ENCODE results near the gene OVCA2.

Gene OVCA2

DNA sequence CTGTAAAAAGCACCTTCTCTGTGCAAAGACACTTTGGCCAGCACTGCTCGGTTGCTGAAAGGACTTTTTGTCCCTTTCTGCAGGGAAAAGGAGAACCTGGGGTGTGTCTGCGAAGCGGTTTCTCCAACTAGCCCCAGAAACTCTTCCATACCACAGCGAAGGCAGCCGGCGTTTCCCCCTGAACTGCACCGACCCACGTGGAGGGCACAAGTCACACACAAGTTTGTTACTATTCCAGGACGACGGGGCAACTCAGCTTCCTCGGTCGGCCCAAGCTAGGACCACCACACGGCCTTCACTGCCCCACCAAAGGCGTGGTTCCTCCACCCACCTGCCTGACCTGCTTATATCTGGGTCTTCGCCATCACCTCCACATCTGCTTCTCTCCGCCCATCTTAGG, 18.6 kb upstream of the OVCA2 start:
- Histone ChIP-seq H3K4me3 (IDR thresholded peaks at IDR 0.05; ENCODE audit: insufficient read depth, low read depth, low read length) (no peak overlapping the region), H3K36me3 (ENCODE audit: insufficient read depth) (no peaks in the 10 kb centered on the region), H3K79me2 (ENCODE audit: insufficient read depth, low read depth) (no peaks in the 10 kb centered on the region), H3K4me2 (no peak overlapping the region), H4K20me1 (ENCODE audit: insufficient read depth) (no peaks in the 10 kb centered on the region), H2AFZ (ENCODE audit: low read depth) (no peak overlapping the region), H3K9ac (no peak overlapping the region), H3K4me1 (ENCODE audit: low read depth, poor library complexity, severe bottlenecking) (peaks cover 3% of the 10 kb centered on the region), H3K27ac (no peak overlapping the region), H3K27me3 (ENCODE audit: insufficient read depth, low read depth) (peaks cover 37% of the 10 kb centered on the region; the same call in 1 of the 2 replicates)
- TF ChIP-seq, protein P1, sequence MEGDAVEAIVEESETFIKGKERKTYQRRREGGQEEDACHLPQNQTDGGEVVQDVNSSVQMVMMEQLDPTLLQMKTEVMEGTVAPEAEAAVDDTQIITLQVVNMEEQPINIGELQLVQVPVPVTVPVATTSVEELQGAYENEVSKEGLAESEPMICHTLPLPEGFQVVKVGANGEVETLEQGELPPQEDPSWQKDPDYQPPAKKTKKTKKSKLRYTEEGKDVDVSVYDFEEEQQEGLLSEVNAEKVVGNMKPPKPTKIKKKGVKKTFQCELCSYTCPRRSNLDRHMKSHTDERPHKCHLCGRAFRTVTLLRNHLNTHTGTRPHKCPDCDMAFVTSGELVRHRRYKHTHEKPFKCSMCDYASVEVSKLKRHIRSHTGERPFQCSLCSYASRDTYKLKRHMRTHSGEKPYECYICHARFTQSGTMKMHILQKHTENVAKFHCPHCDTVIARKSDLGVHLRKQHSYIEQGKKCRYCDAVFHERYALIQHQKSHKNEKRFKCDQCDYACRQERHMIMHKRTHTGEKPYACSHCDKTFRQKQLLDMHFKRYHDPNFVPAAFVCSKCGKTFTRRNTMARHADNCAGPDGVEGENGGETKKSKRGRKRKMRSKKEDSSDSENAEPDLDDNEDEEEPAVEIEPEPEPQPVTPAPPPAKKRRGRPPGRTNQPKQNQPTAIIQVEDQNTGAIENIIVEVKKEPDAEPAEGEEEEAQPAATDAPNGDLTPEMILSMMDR (conservative IDR thresholded peaks at IDR 0.05; ENCODE audit: low read depth, low read length): no peak

DNA sequence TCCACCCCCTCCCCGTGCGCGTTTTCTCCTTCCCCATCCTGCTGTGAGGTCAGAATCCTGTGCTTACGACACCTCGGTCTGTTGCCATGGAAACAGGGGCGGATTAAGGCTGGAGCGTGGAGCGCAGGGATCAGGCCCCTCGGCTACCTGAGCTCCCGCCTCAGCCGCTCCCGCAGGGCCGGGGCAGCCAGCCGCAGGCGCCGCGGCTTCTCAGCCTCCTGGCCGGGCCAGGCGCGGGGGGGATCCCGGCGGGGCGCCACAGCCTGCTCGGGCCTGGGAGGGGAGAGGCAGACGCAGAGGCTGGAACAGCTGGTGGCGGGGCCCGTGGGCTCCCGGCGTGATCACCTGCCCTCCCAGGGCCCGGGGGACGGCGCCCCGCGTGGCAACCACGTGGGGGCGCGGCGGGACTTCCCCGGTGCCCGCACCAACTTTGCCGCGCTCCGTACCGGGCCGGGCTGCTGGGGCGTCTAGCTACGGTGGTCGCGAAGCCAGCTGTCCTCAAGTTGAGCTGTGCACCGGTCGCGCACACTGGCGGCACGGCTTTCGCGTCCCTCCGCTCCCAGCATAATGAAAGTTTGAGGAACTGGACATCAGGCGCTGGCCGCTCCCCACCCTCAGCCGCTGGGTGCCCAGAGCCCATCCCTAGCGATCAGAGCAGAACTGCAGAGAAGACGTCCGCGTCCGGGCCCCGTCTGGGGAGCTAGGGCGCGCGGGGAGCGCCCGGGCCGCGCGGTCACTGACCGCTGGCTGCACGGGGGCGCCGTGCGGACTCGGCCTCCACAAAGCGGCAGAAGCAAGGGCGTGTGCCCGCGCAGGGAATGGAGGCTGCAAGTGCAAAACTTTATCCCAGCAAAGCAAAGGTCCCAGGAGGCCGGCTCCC, 17.9 kb upstream of the OVCA2 start:
- Histone ChIP-seq H4K20me1 (ENCODE audit: insufficient read depth) (no peaks in the 10 kb centered on the region), H3K27me3 (ENCODE audit: insufficient read depth, low read depth) (peaks cover 35% of the 10 kb centered on the region; the same call in 1 of the 2 replicates), H3K9ac (no peak overlapping the region), H3K4me3 (IDR thresholded peaks at IDR 0.05; ENCODE audit: insufficient read depth, low read depth, low read length) (no peak overlapping the region), H3K36me3 (ENCODE audit: insufficient read depth) (no peaks in the 10 kb centered on the region), H2AFZ (ENCODE audit: low read depth) (no peak overlapping the region), H3K4me1 (ENCODE audit: low read depth, poor library complexity, severe bottlenecking) (no peaks in the 10 kb centered on the region), H3K4me2 (no peak overlapping the region), H3K27ac (no peak overlapping the region), H3K79me2 (ENCODE audit: insufficient read depth, low read depth) (no peaks in the 10 kb centered on the region)
- TF ChIP-seq, protein P1 (conservative IDR thresholded peaks at IDR 0.05; ENCODE audit: low read depth, low read length): no peak

DNA sequence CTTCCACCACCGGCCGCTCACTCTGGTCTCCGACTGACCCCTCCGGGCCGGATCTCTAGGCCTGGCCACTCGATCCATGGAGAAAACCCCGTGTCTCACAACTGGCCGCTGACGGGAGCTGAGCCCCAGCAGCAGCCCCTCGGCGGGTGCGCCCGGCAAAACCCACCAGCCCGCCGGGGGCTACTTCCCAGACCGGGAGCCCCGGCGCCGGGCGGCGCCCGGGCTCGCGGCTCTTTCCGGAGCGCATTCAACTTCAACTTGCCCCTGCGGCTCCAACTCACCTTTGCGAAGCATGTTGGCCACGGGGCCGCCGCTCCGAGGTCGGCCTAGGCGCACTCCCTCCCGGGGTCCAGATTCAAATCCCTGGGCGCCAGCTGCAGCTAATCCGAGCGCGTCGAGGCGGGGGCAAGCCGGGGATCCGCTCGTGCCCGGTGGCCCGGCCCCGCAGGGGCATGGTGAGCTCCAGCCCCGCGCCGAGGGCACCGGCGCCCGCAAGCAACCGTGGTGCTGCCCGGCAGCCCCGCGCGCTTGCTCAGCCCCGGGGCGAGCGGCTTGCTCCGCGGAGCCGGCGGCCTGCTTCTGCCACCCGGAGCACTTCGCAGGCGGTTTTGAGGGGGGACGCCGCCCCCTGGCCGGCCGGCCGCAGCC, 17.1 kb upstream of the OVCA2 start:
- H3K4me2 ChIP-seq: no peak overlapping the region
- H2AFZ ChIP-seq (ENCODE audit: low read depth): no peak overlapping the region; the same call in 1 of the 2 replicates
- no peaks in the 10 kb centered on the region for H3K36me3 ChIP-seq (ENCODE audit: insufficient read depth)
- H3K4me1 ChIP-seq (ENCODE audit: low read depth, poor library complexity, severe bottlenecking): peaks cover 3% of the 10 kb centered on the region
- no peak overlapping the region for H3K4me3 ChIP-seq (IDR thresholded peaks at IDR 0.05; ENCODE audit: insufficient read depth, low read depth, low read length)
- H3K79me2 ChIP-seq (ENCODE audit: insufficient read depth, low read depth): no peaks in the 10 kb centered on the region
- no peak overlapping the region for H3K27ac ChIP-seq
- H3K9ac ChIP-seq: no peak overlapping the region
- TF ChIP-seq, protein P1 (conservative IDR thresholded peaks at IDR 0.05; ENCODE audit: low read depth, low read length): no peak
- peaks cover 35% of the 10 kb centered on the region; the same call in 1 of the 2 replicates for H3K27me3 ChIP-seq (ENCODE audit: insufficient read depth, low read depth)
- H4K20me1 ChIP-seq (ENCODE audit: insufficient read depth): no peaks in the 10 kb centered on the region

DNA sequence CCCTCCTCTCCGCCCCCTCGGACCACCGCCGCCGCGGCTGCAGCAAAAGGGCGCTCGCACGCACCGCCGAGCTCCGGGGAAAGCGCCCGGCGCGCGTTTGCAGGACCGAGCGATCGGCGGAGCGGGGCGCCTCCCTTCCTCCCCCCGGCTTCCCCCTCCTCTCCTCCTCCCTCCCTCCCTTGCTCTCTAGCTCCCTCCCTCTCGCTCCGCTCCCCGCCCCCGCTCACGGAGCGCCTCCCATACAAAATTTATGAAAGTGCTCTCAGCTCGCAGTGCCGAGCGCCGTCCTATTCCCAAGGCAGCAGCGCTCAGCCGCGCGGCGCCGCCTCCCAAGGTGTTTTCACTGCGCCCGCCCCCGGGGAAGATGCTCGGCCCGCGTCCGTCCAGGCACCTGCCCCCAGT, 16.6 kb upstream of the OVCA2 start, which contains the start of gene RTN4RL1:
Gene RTN4RL1, minus strand, starts transcription at position 115 of the 402 bp plus-strand sequence. CDS start 469 bp downstream, outside the sequence.
- Histone ChIP-seq H3K9ac (no peak within 1 kb of the TSS), H4K20me1 (ENCODE audit: insufficient read depth) (no peaks in the 10 kb centered on the region), H3K79me2 (ENCODE audit: insufficient read depth, low read depth) (no peaks in the 10 kb centered on the region), H2AFZ (ENCODE audit: low read depth) (no peak within 1 kb of the TSS; the same call in 1 of the 2 replicates), H3K36me3 (ENCODE audit: insufficient read depth) (no peaks in the 10 kb centered on the region), H3K4me2 (no peak within 1 kb of the TSS), H3K4me1 (ENCODE audit: low read depth, poor library complexity, severe bottlenecking) (peaks cover 3% of the 10 kb centered on the region), H3K4me3 (IDR thresholded peaks at IDR 0.05; ENCODE audit: insufficient read depth, low read depth, low read length) (no peak within 1 kb of the TSS), H3K27ac (no peak within 1 kb of the TSS), H3K27me3 (ENCODE audit: insufficient read depth, low read depth) (peaks cover 35% of the 10 kb centered on the region; the same call in 1 of the 2 replicates)
- TF ChIP-seq, protein P1 (conservative IDR thresholded peaks at IDR 0.05; ENCODE audit: low read depth, low read length): no peak

Data from KMS-11 (cell line).